Thymus (tissue), 11 donors: Measurements from ENCODE around the gene JDP2. TPM values are rescaled to one million over a fixed set of nuclear protein-coding genes. Genes with fewer than 3 reads are reported as not detected.

ENCODE experiments used
- DNase-seq, 9 donors: peaks; one replicate each; pipeline ENCODE4 v3.0.0-alpha.2; 2013; ENCODE audit warnings: low spot score in 9 of 9, low read depth in 6 of 9, missing footprints in 1 of 9
- H3K27ac ChIP-seq, 2 donors: one replicate each; pipeline ENCODE4 v1.5.1; 2013; ENCODE audit warnings: control low read depth in 1 of 2, low read depth in 1 of 2, low read length in 1 of 2, mild to moderate bottlenecking in 1 of 2, moderate library complexity in 1 of 2
- H3K27me3 ChIP-seq, 2 donors: one replicate each; pipeline ENCODE4 v1.5.1; 2013; ENCODE audit warnings: low read length in 1 of 2; ENCODE audit not compliant: control insufficient read depth in 2 of 2, insufficient read depth in 1 of 2
- H3K36me3 ChIP-seq, 2 donors: one replicate each; pipeline ENCODE4 v1.5.1; 2013; ENCODE audit warnings: low read length in 1 of 2, mild to moderate bottlenecking in 1 of 2, moderate library complexity in 1 of 2; ENCODE audit not compliant: control insufficient read depth in 2 of 2, insufficient read depth in 2 of 2
- H3K4me1 ChIP-seq, 2 donors: one replicate each; pipeline ENCODE4 v1.5.1; 2013; ENCODE audit warnings: low read length in 2 of 2; ENCODE audit not compliant: control insufficient read depth in 2 of 2, insufficient read depth in 2 of 2
- H3K4me3 ChIP-seq, 2 donors: one replicate each; pipeline ENCODE4 v1.5.1; 2013; ENCODE audit warnings: low read length in 2 of 2, control low read depth in 1 of 2, mild to moderate bottlenecking in 1 of 2
- H3K9me3 ChIP-seq, 2 donors: one replicate each; pipeline ENCODE4 v1.5.1; 2013; ENCODE audit warnings: low read length in 1 of 2, mild to moderate bottlenecking in 1 of 2; ENCODE audit not compliant: control insufficient read depth in 2 of 2, insufficient read depth in 1 of 2
- WGBS: extraction: QIAGEN DNeasy Blood & Tissue Kit; methylation state at CpG from one replicate; pipeline ENCODE4 v1.1.7; 2013; 5-methylcytosine and 5-hydroxymethylcytosine counted together
- polyA plus RNA-seq: library from polyadenylated mRNA; stranded (reverse); fragments of 200-250 nt; gene quantifications from one replicate; pipeline ENCODE4 v1.2.3, GENCODE V29; 2013
- total RNA-seq: library from RNA; stranded (reverse); fragments of 120-200 nt; gene quantifications from one replicate; pipeline ENCODE4 v1.2.4, GENCODE V29; 2013
- donor health status: healthy.

The JDP2 gene
- total and polyA plus RNA-seq, 2 donors, result 4.3 to 13.4 TPM

GRCh38 chr14:75519394-75519793 lies 91.6 kb downstream of the JDP2 start:
- Histone ChIP-seq H3K27ac (no peak overlapping the region), H3K36me3 (no peaks in the 10 kb centered on the region), H3K4me3 (no peak overlapping the region), H3K27me3 (peaks cover 0 to 2% of the 10 kb centered on the region in 2 donors), H3K9me3 (peaks cover 0 to 3% of the 10 kb centered on the region in 2 donors), H3K4me1 (peaks cover 20 to 51% of the 10 kb centered on the region in 2 donors)
- DNase-seq, result no peak
- 98% methylated on average over 4 of the region's 4 CpGs for WGBS

- DNase-seq, result no peak
- H3K27ac ChIP-seq, result no peak overlapping the region
- H3K27me3 ChIP-seq, result peaks cover 0 to 2% of the 10 kb centered on the region in 2 donors
- H3K4me3 ChIP-seq, result no peak overlapping the region
- WGBS, result 93% methylated on average over 11 of the region's 11 CpGs
- peaks cover 0 to 3% of the 10 kb centered on the region in 2 donors for H3K9me3 ChIP-seq
- H3K4me1 ChIP-seq, result peaks cover 16 to 46% of the 10 kb centered on the region in 2 donors
- no peaks in the 10 kb centered on the region for H3K36me3 ChIP-seq
These were observed 92.3 kb downstream of the JDP2 start for GRCh38 chr14:75519826-75520728.

GRCh38 chr14:75520852-75521251 lies 93.0 kb downstream of the JDP2 start:
- Histone ChIP-seq H3K27me3 (peaks cover 0 to 2% of the 10 kb centered on the region in 2 donors), H3K36me3 (no peaks in the 10 kb centered on the region), H3K9me3 (peaks cover 0 to 3% of the 10 kb centered on the region in 2 donors), H3K27ac (no peak overlapping the region), H3K4me1 (peaks cover 12 to 38% of the 10 kb centered on the region in 2 donors), H3K4me3 (no peak overlapping the region)
- no peak for DNase-seq
- over 99% methylated on average over 3 of the region's 3 CpGs for WGBS

- Histone ChIP-seq H3K36me3 (no peaks in the 10 kb centered on the region), H3K27me3 (peaks cover 0 to 2% of the 10 kb centered on the region in 2 donors), H3K9me3 (peaks cover 0 to 3% of the 10 kb centered on the region in 2 donors), H3K4me1 (peaks cover 12 to 36% of the 10 kb centered on the region in 2 donors), H3K4me3 (peak overlapping the region; percentile 52 to 53), H3K27ac (peak overlapping the region; percentile 53 to 76)
- peak in 1 of 9 donors; percentile 40 for DNase-seq
- WGBS, result 67% methylated on average over 11 of the region's 11 CpGs
These were observed 93.8 kb downstream of the JDP2 start for GRCh38 chr14:75521415-75522199.

- Histone ChIP-seq H3K27ac (peak within 1 kb of the TSS; percentile 53 to 86), H3K27me3 (peaks cover 0 to 2% of the 10 kb centered on the region in 2 donors), H3K4me3 (peak within 1 kb of the TSS; percentile 52 to 53), H3K4me1 (peaks cover 12 to 36% of the 10 kb centered on the region in 2 donors), H3K9me3 (peaks cover 0 to 3% of the 10 kb centered on the region in 2 donors), H3K36me3 (no peaks in the 10 kb centered on the region)
- peak in 7 of 9 donors; percentile 51 to 90 (median 75) for DNase-seq
- 3% methylated on average over 13 of the region's 13 CpGs for WGBS
These were observed 94.6 kb downstream of the JDP2 start, which contains the start of gene BATF for GRCh38 chr14:75522224-75522982. TSS of gene BATF (plus strand) at chr14:75522469. CDS start at chr14:75522683, 214 bp downstream.

- H3K36me3 ChIP-seq, result no peaks in the 10 kb centered on the region
- H3K27ac ChIP-seq, result no peak overlapping the region
- peaks cover 12 to 36% of the 10 kb centered on the region in 2 donors for H3K4me1 ChIP-seq
- H3K9me3 ChIP-seq, result peaks cover 0 to 3% of the 10 kb centered on the region in 2 donors
- no peak for DNase-seq
- WGBS, result 56% methylated on average over 1 of the region's 1 CpG
- H3K4me3 ChIP-seq, result peak overlapping the region; percentile 52 to 53
- peaks cover 0 to 2% of the 10 kb centered on the region in 2 donors for H3K27me3 ChIP-seq
These were observed 95.1 kb downstream of the JDP2 start for GRCh38 chr14:75522983-75523318.

Other genes with a start within 250 kb of the JDP2 start
- gene FOS, start 149.2 kb upstream of the JDP2 start, total RNA-seq, result 143 TPM
- gene FOS, start 149.2 kb upstream of the JDP2 start, polyA plus RNA-seq, result 253 TPM
- gene BATF, start 94.4 kb downstream of the JDP2 start, total RNA-seq, result 12.9 TPM
- gene BATF, start 94.4 kb downstream of the JDP2 start, polyA plus RNA-seq, result 27.4 TPM
- 1.9 TPM for gene FLVCR2, start 150.6 kb downstream of the JDP2 start, total RNA-seq
- 5.7 TPM for gene FLVCR2, start 150.6 kb downstream of the JDP2 start, polyA plus RNA-seq
- 5.0 TPM for gene ERG28, start 232.9 kb downstream of the JDP2 start, total RNA-seq
- gene ERG28, start 232.9 kb downstream of the JDP2 start, polyA plus RNA-seq, result 11.5 TPM
- 15.2 TPM for gene TTLL5, start 233.2 kb downstream of the JDP2 start, total RNA-seq
- gene TTLL5, start 233.2 kb downstream of the JDP2 start, polyA plus RNA-seq, result 11.5 TPM